CD4-positive, alpha-beta T cell treated with Interleukin-2 at 100 ng/mL for 4 hours (primary cell): ENCODE measurements around the gene COX4I1.
"Not testable (repeated sequence)": the region's sequence is repeated elsewhere in the genome, so short reads cannot be mapped to it uniquely, and the experiment has no call there.

ENCODE experiments used
- DNase-seq: peaks from one replicate; pipeline ENCODE4 v3.0.0-alpha.2; 2020; ENCODE audit warnings: low spot score

The COX4I1 gene

GRCh38 chr16:85824161-85825135 is 25.0 kb downstream of the COX4I1 start:
- no peak for DNase-seq

DNA sequence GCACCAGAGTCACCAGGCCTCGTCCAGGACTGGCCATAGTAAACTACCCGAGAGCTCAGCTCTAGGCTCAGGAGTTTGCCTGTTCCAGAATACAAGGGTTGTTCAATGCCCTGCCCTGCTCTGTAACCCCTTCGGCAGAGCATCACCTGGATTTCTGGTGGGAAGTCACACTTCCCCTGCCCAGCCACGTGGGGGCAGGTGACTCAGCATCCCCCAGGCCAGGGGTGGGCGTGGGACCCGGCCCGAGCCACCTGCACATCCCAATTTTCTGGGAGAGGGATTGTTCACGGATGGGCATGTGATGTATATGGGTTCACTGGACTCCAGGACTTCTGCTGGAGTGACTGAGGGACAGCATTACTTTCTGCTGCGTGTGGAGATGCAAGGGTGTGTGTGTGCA is 25.8 kb downstream of the COX4I1 start:
- no peak for DNase-seq

DNA sequence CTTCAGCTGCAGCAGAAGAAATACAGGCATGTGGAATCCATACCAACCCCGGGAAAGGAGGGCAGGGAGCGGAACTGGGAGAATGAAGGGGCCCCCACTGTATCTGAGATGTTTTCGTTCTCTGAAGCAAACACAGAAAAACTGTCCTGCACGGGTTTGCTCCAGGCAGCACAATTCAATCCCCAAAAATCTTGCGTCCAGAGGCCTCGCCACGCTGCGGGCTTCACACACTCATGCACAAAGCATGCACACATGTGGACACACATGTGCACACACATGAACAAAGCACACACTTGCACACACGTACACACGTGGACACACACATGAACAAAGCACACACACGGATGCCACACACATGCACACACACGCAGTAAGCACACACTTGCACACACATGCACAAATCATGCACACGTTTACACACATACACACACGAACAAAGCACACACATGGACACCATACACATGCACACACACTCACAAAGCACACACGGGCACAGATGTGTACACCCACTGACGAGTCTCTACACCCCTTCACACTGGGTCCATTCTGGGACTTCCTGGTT is 27.3 kb downstream of the COX4I1 start:
- no peak for DNase-seq

DNA sequence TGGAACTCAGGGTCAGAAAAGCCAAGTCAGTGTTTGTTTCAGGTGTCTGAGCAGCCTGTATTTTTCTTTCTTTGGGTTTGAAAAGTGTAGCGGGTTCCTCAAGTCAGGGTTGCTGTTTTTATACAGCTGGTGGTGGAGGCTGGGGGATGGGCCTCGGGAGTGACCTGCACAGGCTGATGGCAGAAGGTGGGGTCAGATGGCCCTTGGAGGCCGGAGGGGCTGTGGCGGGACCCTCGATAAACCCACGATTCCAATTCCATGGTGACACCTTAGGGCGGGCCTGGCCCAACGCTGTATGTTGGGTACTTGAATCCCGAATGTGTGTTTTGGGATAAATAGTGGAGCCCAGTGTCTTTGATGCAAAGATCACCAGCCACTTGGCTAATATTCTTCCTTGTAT is 28.7 kb downstream of the COX4I1 start:
- no peak for DNase-seq

GRCh38 chr16:85829171-85829719 is 29.8 kb downstream of the COX4I1 start:
- DNase-seq, result no peak

DNA sequence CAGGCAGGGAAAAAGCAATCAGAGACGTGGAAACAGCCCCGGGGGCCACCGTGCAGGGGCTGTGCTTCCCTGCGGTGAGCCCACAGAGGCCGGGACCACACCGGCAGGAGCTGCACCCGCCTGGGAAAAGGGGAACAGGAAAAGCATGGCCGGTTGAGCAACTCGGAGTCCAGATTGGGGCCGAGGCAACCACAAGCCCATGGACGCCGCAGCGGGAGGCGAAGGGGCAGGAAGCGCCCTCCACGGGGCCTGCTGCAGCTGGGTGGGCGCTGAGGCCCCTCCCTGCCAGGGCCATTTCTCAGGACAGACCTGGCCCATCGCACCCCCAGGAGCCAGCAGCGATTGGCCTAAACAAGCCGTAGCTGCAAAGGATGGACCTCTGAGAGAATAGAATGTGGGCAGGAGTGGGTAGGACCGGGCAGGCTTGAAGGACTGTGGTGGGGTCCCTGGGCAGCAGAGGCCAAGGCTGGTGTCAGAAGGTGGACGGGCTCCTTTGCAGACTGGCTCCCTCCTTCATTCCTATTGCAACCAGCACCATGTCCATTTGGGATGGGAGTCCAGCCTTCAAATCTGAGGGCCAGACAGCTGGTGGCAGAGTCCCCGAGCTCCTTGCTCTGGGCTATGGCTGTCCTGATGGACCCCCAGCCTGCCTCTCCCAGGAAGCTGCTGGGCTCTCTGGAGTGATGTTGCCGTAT is 30.4 kb downstream of the COX4I1 start:
- no peak for DNase-seq

DNA sequence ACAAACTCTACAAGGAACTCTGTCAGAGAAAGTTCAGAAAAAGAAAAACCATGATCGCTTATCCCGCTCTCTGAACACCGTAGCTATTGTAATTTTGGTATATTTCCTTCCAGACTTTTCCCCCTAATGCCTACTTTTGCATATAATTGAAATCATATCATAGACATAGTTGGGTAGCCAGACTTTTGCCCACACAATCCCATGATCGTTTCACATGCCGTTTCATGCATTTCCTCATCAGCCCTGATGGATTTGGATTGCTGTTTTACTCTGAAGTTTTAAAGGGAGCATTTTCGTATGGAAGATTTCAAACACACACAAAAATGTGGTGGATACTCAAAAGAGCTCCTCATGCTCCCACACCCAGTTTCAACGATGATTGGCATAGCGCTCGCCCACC is 31.3 kb downstream of the COX4I1 start:
- no peak for DNase-seq

DNA sequence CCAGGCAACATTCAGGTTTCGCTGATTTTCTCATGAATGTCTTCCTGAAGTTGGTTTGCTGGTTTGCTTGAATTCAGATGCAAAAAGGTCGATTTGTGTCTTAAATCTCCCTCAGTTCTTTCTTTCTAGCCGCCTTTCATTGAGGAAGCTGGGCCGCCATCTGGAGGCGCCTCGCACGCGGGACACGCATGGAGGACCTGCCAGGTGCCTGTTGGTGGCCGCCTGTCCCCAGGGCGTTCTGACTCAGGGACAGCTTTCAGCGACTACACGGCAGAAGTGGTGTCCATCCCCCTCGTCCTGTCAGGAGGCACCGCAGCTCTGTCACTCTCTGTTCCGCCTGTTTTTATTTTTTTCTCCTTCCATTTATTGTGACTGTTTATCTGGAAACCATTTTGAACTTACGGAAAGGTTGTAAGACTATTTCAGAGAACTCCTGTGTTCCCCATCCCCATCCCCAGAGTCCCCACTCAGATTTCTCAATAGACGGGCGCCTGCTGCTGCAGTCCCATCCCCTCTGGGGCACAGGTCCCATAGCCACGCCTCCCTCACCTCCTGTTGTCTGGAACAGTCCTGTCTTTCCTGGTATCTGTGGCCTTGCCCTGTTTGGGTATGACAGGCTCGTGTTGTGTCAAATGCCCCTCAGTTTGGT is 33.2 kb downstream of the COX4I1 start:
- no peak for DNase-seq

GRCh38 chr16:85833219-85833920 is 33.9 kb downstream of the COX4I1 start:
- no peak for DNase-seq

- DNase-seq, result no peak
Observed at GRCh38 chr16:85834741-85835140, 35.2 kb downstream of the COX4I1 start.

- no peak for DNase-seq
Observed at GRCh38 chr16:85835227-85835751, 35.8 kb downstream of the COX4I1 start.

DNA sequence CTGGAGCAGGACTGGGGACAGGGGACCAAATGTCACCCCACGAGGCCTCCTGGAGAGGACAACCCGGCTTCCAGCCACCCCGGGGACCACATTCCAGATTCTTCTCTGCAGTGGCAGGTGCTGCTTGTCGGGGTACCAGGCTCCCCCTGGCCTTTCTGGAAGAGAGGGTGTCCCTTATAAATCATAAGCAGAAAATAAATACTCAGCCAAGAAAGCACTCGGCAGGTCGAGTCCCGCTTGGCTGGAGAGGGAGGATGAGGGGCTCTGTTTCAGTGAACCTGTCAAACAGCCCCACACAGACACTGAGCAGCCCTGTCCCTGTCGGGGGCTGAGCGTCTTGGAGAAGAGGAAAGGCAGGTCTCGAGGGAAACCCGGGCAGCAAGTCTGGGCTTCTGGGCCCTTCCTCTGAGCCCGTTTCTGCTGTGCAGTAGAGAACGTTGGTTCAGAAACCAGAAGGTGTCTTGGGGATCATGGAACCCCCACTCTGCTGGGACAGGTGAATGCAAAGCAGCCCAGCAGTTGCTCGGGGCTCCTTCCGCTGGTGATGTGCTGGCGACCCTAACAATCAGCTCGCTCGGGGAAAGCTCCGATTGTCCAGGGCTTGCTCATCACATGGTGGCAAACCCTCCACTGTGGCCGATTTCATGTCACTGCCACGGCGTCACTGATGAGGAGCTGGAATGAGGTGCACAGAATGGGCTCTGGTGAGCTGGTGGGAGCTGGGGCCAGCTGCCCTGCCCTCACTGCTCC is 36.6 kb downstream of the COX4I1 start:
- DNase-seq, result no peak

- no peak for DNase-seq
Observed at GRCh38 chr16:85836706-85837582, 37.4 kb downstream of the COX4I1 start.

GRCh38 chr16:85837654-85838053 is 38.2 kb downstream of the COX4I1 start:
- not testable (repeated sequence) for DNase-seq

DNA sequence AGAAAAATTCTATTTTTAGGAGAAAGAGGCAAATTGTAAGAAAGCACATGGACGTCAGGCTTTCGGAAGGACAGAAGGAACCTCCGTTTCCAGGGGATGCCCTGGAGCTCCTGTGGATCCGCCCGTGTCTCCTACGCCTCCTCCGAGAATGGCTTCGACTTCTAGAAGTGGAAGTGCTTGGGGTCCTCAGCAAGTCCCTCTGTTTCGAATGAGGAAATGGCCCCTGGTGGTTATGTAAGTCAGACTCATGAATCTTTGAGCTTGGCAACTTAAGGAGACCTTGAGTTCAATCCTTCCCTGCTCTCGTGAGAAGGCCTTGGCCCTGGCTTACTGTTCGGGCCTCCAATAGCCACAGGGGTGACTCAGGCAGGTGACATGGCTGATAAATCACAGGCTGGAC is 38.9 kb downstream of the COX4I1 start:
- DNase-seq, result no peak

GRCh38 chr16:85838876-85839585 is 39.5 kb downstream of the COX4I1 start:
- DNase-seq, result no peak

DNA sequence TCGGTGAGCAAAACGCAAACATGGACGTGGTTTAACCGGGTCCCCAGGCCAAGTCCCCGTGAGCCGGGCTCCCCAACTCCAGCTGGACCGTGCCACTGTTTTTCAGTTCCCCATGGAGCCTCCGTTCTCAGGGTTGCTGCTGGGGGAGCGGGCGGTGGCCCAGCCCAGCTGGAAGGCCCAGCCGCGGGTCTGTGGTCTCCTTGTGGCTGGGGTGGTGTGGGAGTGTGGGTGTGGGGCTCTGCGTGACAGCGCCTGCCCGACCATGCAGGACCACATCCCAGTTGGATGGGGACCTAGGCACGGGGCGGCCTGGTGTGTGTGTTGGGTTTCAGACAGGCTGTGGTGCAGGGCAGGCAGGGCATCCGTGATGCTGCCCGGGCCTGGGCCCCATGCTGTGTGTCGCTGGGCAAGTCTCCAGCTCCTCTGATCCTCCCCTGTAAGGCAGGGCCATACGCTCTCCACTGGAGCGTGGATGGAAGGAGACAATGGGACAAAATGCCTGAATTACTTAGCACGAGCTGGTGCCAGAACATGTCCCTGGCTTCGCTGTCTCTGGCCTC is 40.3 kb downstream of the COX4I1 start:
- no peak for DNase-seq

- DNase-seq, result no peak
Observed at GRCh38 chr16:85840395-85840794, 40.9 kb downstream of the COX4I1 start.
